ENCODE data around the gene CXCL16. TPM values are rescaled to one million over a fixed set of nuclear protein-coding genes. Genes with fewer than 3 reads are reported as not detected.

The CXCL16 gene
- total and polyA plus RNA-seq, 2 of the 13 experiments (the other 11 are each of a cell fraction or from before 2014, with no cell fraction given), result 9.4 to 101 TPM

GRCh38 chr17:4709794-4710692, 29.7 kb downstream of the CXCL16 start, which contains the start of gene ARRB2 (continued):
- peak; percentile 22; the same call in 1 of the 2 replicates for TF ChIP-seq ZNF280B (CRISPR knock-in tag; IDR thresholded peaks at IDR 0.05; ENCODE audit: borderline replicate concordance)
- TF ChIP-seq YY1 (IDR thresholded peaks at IDR 0.05; ENCODE audit: insufficient read depth, insufficient replicate concordance, low read depth, low read length), result peak; percentile 55
- no peak; the same call in 1 of the 2 replicates for TF ChIP-seq ZNF616 (CRISPR knock-in tag; IDR thresholded peaks at IDR 0.05; ENCODE audit: low read depth)
- no peak for TF ChIP-seq SYNCRIP (IDR thresholded peaks at IDR 0.05; ENCODE audit: insufficient read depth, low read depth, low read length)
- peak; percentile 44; the same call in 1 of the 2 replicates for TF ChIP-seq MLX (CRISPR knock-in tag; IDR thresholded peaks at IDR 0.05)
- TF ChIP-seq GLMP (CRISPR knock-in tag; IDR thresholded peaks at IDR 0.05; ENCODE audit: borderline replicate concordance), result no peak
- no peak for TF ChIP-seq ZNF362 (CRISPR knock-in tag; IDR thresholded peaks at IDR 0.05; ENCODE audit: borderline replicate concordance)
- no peak for TF ChIP-seq DMTF1 (CRISPR knock-in tag; IDR thresholded peaks at IDR 0.05)
- TF ChIP-seq CREM (IDR thresholded peaks at IDR 0.05), result 0 out of 2 replicates have a peak, but pooled peaks have one; percentile 33
- TF ChIP-seq CREM (CRISPR knock-in tag; IDR thresholded peaks at IDR 0.05), result no peak
- peak; percentile 23 for TF ChIP-seq ZNF781 (CRISPR knock-in tag; IDR thresholded peaks at IDR 0.05; ENCODE audit: borderline replicate concordance, not compliant biosample characterization)
- TF ChIP-seq SIN3B (IDR thresholded peaks at IDR 0.05; ENCODE audit: low read length), result no peak
- no peak for TF ChIP-seq ZNF20 (CRISPR knock-in tag; IDR thresholded peaks at IDR 0.05)
- TF ChIP-seq RFX3 (CRISPR knock-in tag; IDR thresholded peaks at IDR 0.05), result no peak
- TF ChIP-seq ZNF335 (CRISPR knock-in tag; IDR thresholded peaks at IDR 0.05), result 0 out of 2 replicates have a peak, but pooled peaks have one; percentile 35
- TF ChIP-seq ZNF232 (CRISPR knock-in tag; IDR thresholded peaks at IDR 0.05; ENCODE audit: borderline replicate concordance), result no peak
- TF ChIP-seq NR3C1 (CRISPR knock-in tag; IDR thresholded peaks at IDR 0.05), result no peak
- TF ChIP-seq ZFP62 (CRISPR knock-in tag; IDR thresholded peaks at IDR 0.05), result no peak

Measured in HepG2 (cell line).